ENCODE data around the gene INO80.
A peak's percentile ranks its signal among the peaks of the same experiment; 100 is the strongest.

Gene INO80

DNA sequence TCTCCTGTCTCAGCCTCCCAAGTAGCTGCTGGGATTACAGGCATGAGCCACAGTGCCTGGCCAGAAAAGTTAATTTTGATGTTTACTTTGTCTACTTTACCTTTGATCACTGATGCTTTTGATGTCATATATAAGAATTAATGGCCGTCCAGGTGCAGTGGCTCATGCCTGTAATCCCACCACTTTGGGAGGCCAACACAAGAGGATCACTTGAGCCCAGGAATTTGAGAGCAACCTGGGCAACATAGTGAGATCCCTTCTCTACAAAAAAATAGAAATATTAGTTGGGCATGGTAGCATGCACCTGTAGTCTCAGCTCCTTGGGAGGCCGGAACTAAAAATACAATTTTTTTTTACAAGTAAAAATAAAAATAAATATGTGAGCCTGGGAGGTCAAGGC lies 6.8 kb upstream of the INO80 start:
- no peak for TF ChIP-seq EZH2phosphoT487 (IDR thresholded peaks at IDR 0.05; ENCODE audit: low read depth)
- TF ChIP-seq, protein P1, sequence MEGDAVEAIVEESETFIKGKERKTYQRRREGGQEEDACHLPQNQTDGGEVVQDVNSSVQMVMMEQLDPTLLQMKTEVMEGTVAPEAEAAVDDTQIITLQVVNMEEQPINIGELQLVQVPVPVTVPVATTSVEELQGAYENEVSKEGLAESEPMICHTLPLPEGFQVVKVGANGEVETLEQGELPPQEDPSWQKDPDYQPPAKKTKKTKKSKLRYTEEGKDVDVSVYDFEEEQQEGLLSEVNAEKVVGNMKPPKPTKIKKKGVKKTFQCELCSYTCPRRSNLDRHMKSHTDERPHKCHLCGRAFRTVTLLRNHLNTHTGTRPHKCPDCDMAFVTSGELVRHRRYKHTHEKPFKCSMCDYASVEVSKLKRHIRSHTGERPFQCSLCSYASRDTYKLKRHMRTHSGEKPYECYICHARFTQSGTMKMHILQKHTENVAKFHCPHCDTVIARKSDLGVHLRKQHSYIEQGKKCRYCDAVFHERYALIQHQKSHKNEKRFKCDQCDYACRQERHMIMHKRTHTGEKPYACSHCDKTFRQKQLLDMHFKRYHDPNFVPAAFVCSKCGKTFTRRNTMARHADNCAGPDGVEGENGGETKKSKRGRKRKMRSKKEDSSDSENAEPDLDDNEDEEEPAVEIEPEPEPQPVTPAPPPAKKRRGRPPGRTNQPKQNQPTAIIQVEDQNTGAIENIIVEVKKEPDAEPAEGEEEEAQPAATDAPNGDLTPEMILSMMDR (IDR thresholded peaks at IDR 0.05; ENCODE audit: low read depth, low read length) = no peak
- Histone ChIP-seq H3K79me2 (ENCODE audit: low read length) (no peaks in the 10 kb centered on the region), H2AFZ (ENCODE audit: low read depth, low read length) (no peak overlapping the region), H3K36me3 (replicated peaks; ENCODE audit: low read depth, low read length) (no peaks in the 10 kb centered on the region), H3K4me3 (ENCODE audit: low read length) (no peak overlapping the region), H4K20me1 (ENCODE audit: insufficient read depth, low read length) (no peaks in the 10 kb centered on the region), H3K27ac (ENCODE audit: low read length) (no peak overlapping the region), H3K9ac (ENCODE audit: low read length) (no peak overlapping the region), H3K4me1 (ENCODE audit: low read length) (no peaks in the 10 kb centered on the region), H3K9me3 (ENCODE audit: insufficient read depth, low read length) (no peaks in the 10 kb centered on the region), H3K4me2 (ENCODE audit: low read length) (no peak overlapping the region), H3K27me3 (ENCODE audit: low read depth, low read length) (no peaks in the 10 kb centered on the region)

GRCh38 chr15:41121951-41122350 lies 5.9 kb upstream of the INO80 start:
- no peak for TF ChIP-seq EZH2phosphoT487 (IDR thresholded peaks at IDR 0.05; ENCODE audit: low read depth)
- TF ChIP-seq, protein P1 (IDR thresholded peaks at IDR 0.05; ENCODE audit: low read depth, low read length) = no peak
- no peaks in the 10 kb centered on the region for H4K20me1 ChIP-seq (ENCODE audit: insufficient read depth, low read length)
- no peak overlapping the region for H3K27ac ChIP-seq (ENCODE audit: low read length)
- peaks cover 3% of the 10 kb centered on the region for H3K4me1 ChIP-seq (ENCODE audit: low read length)
- H3K4me2 ChIP-seq (ENCODE audit: low read length) = no peak overlapping the region
- no peaks in the 10 kb centered on the region for H3K27me3 ChIP-seq (ENCODE audit: low read depth, low read length)
- H3K79me2 ChIP-seq (ENCODE audit: low read length) = peaks cover 2% of the 10 kb centered on the region
- H3K9me3 ChIP-seq (ENCODE audit: insufficient read depth, low read length) = no peaks in the 10 kb centered on the region
- H3K36me3 ChIP-seq (replicated peaks; ENCODE audit: low read depth, low read length) = no peaks in the 10 kb centered on the region
- H2AFZ ChIP-seq (ENCODE audit: low read depth, low read length) = no peak overlapping the region
- H3K9ac ChIP-seq (ENCODE audit: low read length) = no peak overlapping the region
- H3K4me3 ChIP-seq (ENCODE audit: low read length) = no peak overlapping the region

DNA sequence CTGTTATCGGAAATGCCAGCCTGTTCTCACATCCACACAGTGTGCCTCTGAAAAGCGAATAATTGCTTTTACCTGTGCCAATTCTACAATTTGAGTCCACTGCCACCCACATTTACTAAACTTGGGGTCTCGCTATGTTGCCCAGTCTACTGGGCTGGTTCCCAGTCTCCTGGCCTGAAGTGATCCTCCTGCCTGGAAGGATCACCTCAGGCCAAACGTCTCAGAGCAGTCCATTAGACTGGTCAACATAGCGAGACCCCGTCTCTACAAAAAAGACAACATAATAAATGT lies 827 bp upstream of the INO80 start:
- Histone ChIP-seq H3K4me2 (ENCODE audit: low read length) (peak overlapping the region; percentile 76), H3K4me3 (ENCODE audit: low read length) (peak overlapping the region; percentile 91), H4K20me1 (ENCODE audit: insufficient read depth, low read length) (no peaks in the 10 kb centered on the region), H3K27me3 (ENCODE audit: low read depth, low read length) (no peaks in the 10 kb centered on the region), H3K4me1 (ENCODE audit: low read length) (peaks cover 8% of the 10 kb centered on the region), H2AFZ (ENCODE audit: low read depth, low read length) (peak overlapping the region; percentile 91), H3K79me2 (ENCODE audit: low read length) (peaks cover 45% of the 10 kb centered on the region), H3K36me3 (replicated peaks; ENCODE audit: low read depth, low read length) (peaks cover 7% of the 10 kb centered on the region), H3K9me3 (ENCODE audit: insufficient read depth, low read length) (no peaks in the 10 kb centered on the region), H3K9ac (ENCODE audit: low read length) (peak overlapping the region; percentile 96), H3K27ac (ENCODE audit: low read length) (peak overlapping the region; percentile 86)
- TF ChIP-seq, protein P1 (IDR thresholded peaks at IDR 0.05; ENCODE audit: low read depth, low read length) = no peak
- TF ChIP-seq EZH2phosphoT487 (IDR thresholded peaks at IDR 0.05; ENCODE audit: low read depth) = no peak

- H3K4me3 ChIP-seq (ENCODE audit: low read length) = peak overlapping the region; percentile 91
- peak overlapping the region; percentile 86 for H3K4me2 ChIP-seq (ENCODE audit: low read length)
- peaks cover 8% of the 10 kb centered on the region for H3K4me1 ChIP-seq (ENCODE audit: low read length)
- TF ChIP-seq, protein P1 (IDR thresholded peaks at IDR 0.05; ENCODE audit: low read depth, low read length) = no peak
- no peak for TF ChIP-seq EZH2phosphoT487 (IDR thresholded peaks at IDR 0.05; ENCODE audit: low read depth)
- H3K27ac ChIP-seq (ENCODE audit: low read length) = peak overlapping the region; percentile 86
- H4K20me1 ChIP-seq (ENCODE audit: insufficient read depth, low read length) = no peaks in the 10 kb centered on the region
- peaks cover 11% of the 10 kb centered on the region for H3K36me3 ChIP-seq (replicated peaks; ENCODE audit: low read depth, low read length)
- H3K9me3 ChIP-seq (ENCODE audit: insufficient read depth, low read length) = no peaks in the 10 kb centered on the region
- peak overlapping the region; percentile 96 for H3K9ac ChIP-seq (ENCODE audit: low read length)
- no peaks in the 10 kb centered on the region for H3K27me3 ChIP-seq (ENCODE audit: low read depth, low read length)
- H3K79me2 ChIP-seq (ENCODE audit: low read length) = peaks cover 57% of the 10 kb centered on the region
- H2AFZ ChIP-seq (ENCODE audit: low read depth, low read length) = peak overlapping the region; percentile 87
Observed at GRCh38 chr15:41115652-41116115, 396 bp downstream of the INO80 start.
